AG04450 (cell line): ENCODE data around the gene KIF23. TPM values are rescaled to one million over a fixed set of nuclear protein-coding genes. Genes with fewer than 3 reads are reported as not detected.

Experiments used
- CTCF ChIA-PET: fragments of 300-600, 350-600 bp; formaldehyde crosslinking; extraction: SDS; loops from one replicate; lab custom pipeline; 2022; ENCODE audit warnings: antibody characterized with exemption, inconsistent platforms; lab: Charles Lee
- POLR2A ChIA-PET: fragments of 350-600 bp; formaldehyde crosslinking; extraction: SDS; loops from one replicate; lab custom pipeline; 2021; ENCODE audit warnings: antibody characterized with exemption, inconsistent platforms; lab: Yijun Ruan, JAX
- DNase-seq: peaks from one replicate; pipeline ENCODE4 v3.0.0-alpha.2; 2011; ENCODE audit warnings: low read depth, low spot score
- H3K27ac ChIP-seq: one replicate; pipeline ENCODE4 v1.5.1; 2012; ENCODE audit warnings: low read depth, low read length, control low read depth
- H3K27me3 ChIP-seq: one replicate; pipeline ENCODE4 v1.6.0; 2012; ENCODE audit warnings: low read length; ENCODE audit not compliant: control insufficient read depth, insufficient read depth
- H3K4me3 ChIP-seq: 2 replicates; pipeline ENCODE4 v1.5.1; 2011; ENCODE audit warnings: mild to moderate bottlenecking, low read depth, low read length, control low read depth
- H3K9me3 ChIP-seq: 2 replicates; pipeline ENCODE4 v1.5.1; 2012; ENCODE audit warnings: low read length; ENCODE audit not compliant: control insufficient read depth, insufficient read depth
- CTCF ChIP-seq: IDR thresholded peaks from 2 replicates; pipeline ENCODE4 v1.5.1; 2011; ENCODE audit warnings: low read depth, low read length, control low read depth, inconsistent platforms
- polyA plus RNA-seq: library from polyadenylated mRNA; depleted of rRNA; stranded (reverse); fragments of >200 nt; gene quantifications from 2 replicates; pipeline ENCODE4 v1.2.3, GENCODE V29; 2011

KIF23 gene
- polyA plus RNA-seq, 1 experiment: 20.0 TPM

- TF ChIP-seq CTCF: no peak
- Histone ChIP-seq H3K4me3 (no peak overlapping the region), H3K27me3 (no peaks in the 10 kb centered on the region), H3K9me3 (no peaks in the 10 kb centered on the region; the same call in 1 of the 2 replicates), H3K27ac (no peak overlapping the region)
- DNase-seq: no peak
- CTCF ChIA-PET: no interaction called here
- POLR2A ChIA-PET: interaction anchor here (0.7 to 1.3 kb wide), 3 partner anchors 14 to 257 kb away, joined by 3 to 9 read pairs (median 3); partner anchors contain the start of genes GLCE and RPLP1
Observed at GRCh38 chr15:69417581-69417980, 3.4 kb downstream of the KIF23 start.

GRCh38 chr15:69421498-69421897, 7.3 kb downstream of the KIF23 start:
- Histone ChIP-seq H3K27me3 (no peaks in the 10 kb centered on the region), H3K4me3 (no peak overlapping the region), H3K27ac (no peak overlapping the region), H3K9me3 (no peaks in the 10 kb centered on the region)
- DNase-seq: no peak
- CTCF ChIA-PET: interaction anchor here (0.6 kb wide), 1 partner anchor 16 kb away, joined by 6 read pairs; no protein-coding TSS in a partner anchor
- no peak for TF ChIP-seq CTCF
- POLR2A ChIA-PET: interaction anchor here (1.0 kb wide), 1 partner anchor 10 kb away, joined by 3 read pairs; no protein-coding TSS in a partner anchor

GRCh38 chr15:69422336-69422895, 8.3 kb downstream of the KIF23 start:
- DNase-seq: no peak
- Histone ChIP-seq H3K9me3 (no peaks in the 10 kb centered on the region), H3K4me3 (no peak overlapping the region), H3K27me3 (no peaks in the 10 kb centered on the region), H3K27ac (no peak overlapping the region)
- ChIA-PET POLR2A (interaction anchor here (1.0 kb wide), 1 partner anchor 9 kb away, joined by 3 read pairs; no protein-coding TSS in a partner anchor), CTCF (no interaction called here)
- TF ChIP-seq CTCF: no peak

- CTCF ChIA-PET: interaction anchor here (0.7 to 1.2 kb wide), 3 partner anchors 39 to 366 kb away, joined by 3 to 4 read pairs (median 3); no protein-coding TSS in a partner anchor
- POLR2A ChIA-PET: interaction anchor here (0.8 to 1.0 kb wide), 2 partner anchors 10 to 15 kb away, joined by 3 to 4 read pairs; partner anchors contain the start of gene KIF23
- no peak overlapping the region for H3K27ac ChIP-seq
- H3K27me3 ChIP-seq: no peaks in the 10 kb centered on the region
- H3K4me3 ChIP-seq: no peak overlapping the region
- DNase-seq: no peak
- TF ChIP-seq CTCF: no peak
- no peaks in the 10 kb centered on the region for H3K9me3 ChIP-seq
Observed at GRCh38 chr15:69424001-69424400, 9.9 kb downstream of the KIF23 start.

GRCh38 chr15:69424748-69425413, 10.7 kb downstream of the KIF23 start:
- Histone ChIP-seq H3K27ac (no peak overlapping the region), H3K4me3 (no peak overlapping the region), H3K9me3 (no peaks in the 10 kb centered on the region), H3K27me3 (no peaks in the 10 kb centered on the region)
- TF ChIP-seq CTCF: no peak
- DNase-seq: no peak
- CTCF ChIA-PET: interaction anchor here (1.2 kb wide), 1 partner anchor 42 kb away, joined by 3 read pairs; no protein-coding TSS in a partner anchor
- POLR2A ChIA-PET: interaction anchor here (1.0 kb wide), 2 partner anchors 14 to 27 kb away, joined by 3 to 4 read pairs; no protein-coding TSS in a partner anchor
